GM19025 (cell line): ENCODE measurements around the gene RBBP5.

Experiments
- ATAC-seq: cut with Tn5 transposase; IDR thresholded peaks from one replicate; pipeline ENCODE4 v1.9.1; 2021; ENCODE audit warnings: mild to moderate bottlenecking, low read depth, moderate library complexity; ENCODE audit not compliant: unreplicated experiment

Gene RBBP5

DNA sequence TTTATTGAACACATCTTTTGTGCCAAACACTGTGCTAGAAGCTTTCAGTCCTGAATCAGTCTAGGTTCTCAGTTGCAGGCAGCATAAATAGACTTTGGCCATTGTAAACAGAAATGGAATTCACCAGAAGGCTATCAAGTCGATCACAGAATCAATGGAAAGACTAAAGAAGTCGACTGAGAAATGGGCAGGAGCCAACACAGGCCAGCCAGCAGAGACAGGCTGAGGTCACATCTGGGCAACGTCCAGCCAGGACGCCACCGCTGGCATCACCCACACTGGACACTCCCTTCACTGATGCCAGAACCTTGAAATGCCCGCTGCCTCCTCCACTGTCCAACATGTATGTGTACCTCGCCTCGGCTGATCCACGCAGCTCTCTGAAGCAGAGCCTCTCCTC, 84.2 kb downstream of the RBBP5 start:
- no peak for ATAC-seq
